OCI-LY1 (cell line): ENCODE data around the gene GEMIN4.
"Not testable (repeated sequence)": the region's sequence is repeated elsewhere in the genome, so short reads cannot be mapped to it uniquely, and the experiment has no call there.

Experiments used
- H2AFZ ChIP-seq: fragments of 200-600 bp; sonication (generic), shearing (Covaris generic); 2 replicates; pipeline ENCODE4 v1.6.0; 2014; ENCODE audit warnings: antibody characterized with exemption, mild to moderate bottlenecking, low read length
- H3F3A ChIP-seq: fragments of 200-600 bp; sonication (generic), shearing (Covaris generic); 2 replicates; pipeline ENCODE4 v1.6.0; 2014; ENCODE audit warnings: mild to moderate bottlenecking, antibody characterized with exemption, low read length, moderate library complexity; ENCODE audit not compliant: insufficient read depth
- H3K27ac ChIP-seq: fragments of 200-600 bp; sonication (generic); 2 replicates; pipeline ENCODE4 v1.5.1; 2014; ENCODE audit warnings: low read length, mixed run types, mild to moderate bottlenecking, low read depth; ENCODE audit not compliant: poor library complexity, severe bottlenecking
- H3K27me3 ChIP-seq: fragments of 200-600 bp; sonication (generic); 2 replicates; pipeline ENCODE4 v1.6.0; 2014; ENCODE audit warnings: antibody characterized with exemption, mild to moderate bottlenecking, low read length, moderate library complexity; ENCODE audit not compliant: insufficient read depth
- H3K36me3 ChIP-seq: fragments of 200-600 bp; sonication (generic); 2 replicates; pipeline ENCODE4 v1.6.1; 2014; ENCODE audit warnings: mild to moderate bottlenecking, antibody characterized with exemption, low read length, moderate library complexity, mixed read lengths; ENCODE audit not compliant: insufficient read depth
- H3K4me1 ChIP-seq: fragments of 200-600 bp; sonication (generic); 2 replicates; pipeline ENCODE4 v1.5.1; 2014; ENCODE audit warnings: mild to moderate bottlenecking, low read length, moderate library complexity; ENCODE audit not compliant: insufficient read depth, severe bottlenecking
- H3K4me2 ChIP-seq: fragments of 200-600 bp; sonication (generic), shearing (Covaris generic); 2 replicates; pipeline ENCODE4 v1.6.1; 2014; ENCODE audit warnings: low read length
- H3K4me3 ChIP-seq: fragments of 200-600 bp; sonication (generic); 2 replicates; pipeline ENCODE4 v1.5.1; 2014; ENCODE audit warnings: low read length, low read depth, mild to moderate bottlenecking, mixed read lengths; ENCODE audit not compliant: poor library complexity, severe bottlenecking
- H3K79me2 ChIP-seq: fragments of 200-600 bp; shearing (Covaris generic); 2 replicates; pipeline ENCODE4 v1.6.1; 2016; ENCODE audit warnings: mixed run types, low read length, mixed read lengths; ENCODE audit not compliant: insufficient read depth
- H3K9ac ChIP-seq: fragments of 200-600 bp; sonication (generic), shearing (Covaris generic); 2 replicates; pipeline ENCODE4 v1.6.1; 2014; ENCODE audit warnings: mild to moderate bottlenecking, low read length, mixed read lengths
- H3K9me2 ChIP-seq: fragments of 200-600 bp; sonication (generic), shearing (Covaris generic); 2 replicates; pipeline ENCODE4 v1.6.1; 2014; ENCODE audit warnings: low read depth, mild to moderate bottlenecking, low read length, mixed read lengths
- H3K9me3 ChIP-seq: fragments of 200-600 bp; shearing (Covaris generic); 2 replicates; pipeline ENCODE4 v1.6.1; 2014; ENCODE audit warnings: low read length, mixed read lengths
- H4K20me1 ChIP-seq: fragments of 200-600 bp; sonication (generic), shearing (Covaris generic); 2 replicates; pipeline ENCODE4 v1.6.0; 2016; ENCODE audit warnings: mild to moderate bottlenecking, low read length; ENCODE audit not compliant: insufficient read depth
- EZH2 ChIP-seq: fragments of 200-600 bp; sonication (generic), shearing (Covaris generic); IDR thresholded peaks from 2 replicates; pipeline ENCODE4 v1.8.0; 2017; ENCODE audit warnings: borderline replicate concordance, mixed run types, mild to moderate bottlenecking, antibody characterized with exemption, low read length, moderate library complexity, mixed read lengths
- TF ChIP-seq, protein P1 (sequence below): fragments of 200-600 bp; sonication (generic), shearing (Covaris generic); IDR thresholded peaks from 2 replicates; pipeline ENCODE4 v1.5.1; 2017; ENCODE audit warnings: mild to moderate bottlenecking, antibody characterized with exemption, low read length, moderate library complexity, mixed read lengths

The GEMIN4 gene

DNA sequence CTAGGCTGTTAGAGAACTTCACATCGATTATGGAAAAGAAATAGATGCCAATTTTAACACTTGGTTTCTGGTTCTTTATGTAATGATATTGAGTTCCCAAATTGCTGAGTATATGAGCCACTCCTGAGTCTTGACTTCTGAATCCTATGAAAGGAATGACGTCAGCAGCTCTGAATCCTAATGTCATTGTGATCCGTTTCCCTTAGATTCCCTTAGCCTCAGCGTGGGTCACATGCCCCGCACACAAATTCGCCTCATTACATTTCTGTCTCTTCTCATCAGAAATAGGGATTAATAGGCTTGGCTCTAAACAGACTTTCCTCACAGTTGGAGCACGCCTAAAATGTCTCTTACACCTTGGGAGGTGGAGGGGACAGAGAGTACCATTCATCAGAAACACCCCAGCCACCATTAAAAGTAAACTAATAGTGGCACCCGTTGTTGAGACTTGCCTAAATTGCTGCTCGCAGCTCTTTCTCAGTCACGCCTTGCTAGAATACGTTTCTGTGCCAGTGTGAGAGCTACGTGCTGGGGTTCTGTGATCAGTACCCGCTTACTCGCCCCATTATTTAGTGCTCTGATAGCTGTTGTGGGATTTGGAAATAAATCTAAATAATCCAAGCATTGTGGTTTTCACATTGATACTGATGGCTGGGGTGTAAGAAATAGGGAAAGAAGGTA, 37.2 kb upstream of the GEMIN4 start:
- H3K9me3 ChIP-seq: no peaks in the 10 kb centered on the region
- H2AFZ ChIP-seq: no peak overlapping the region
- H3K27ac ChIP-seq: no peak overlapping the region
- H3K4me1 ChIP-seq: peaks cover 16% of the 10 kb centered on the region
- peaks cover 77% of the 10 kb centered on the region for H3K36me3 ChIP-seq
- no peak overlapping the region for H3K9ac ChIP-seq
- H3K27me3 ChIP-seq: no peaks in the 10 kb centered on the region
- no peak overlapping the region for H3K4me3 ChIP-seq
- no peaks in the 10 kb centered on the region for H3F3A ChIP-seq
- no peaks in the 10 kb centered on the region for H4K20me1 ChIP-seq
- no peaks in the 10 kb centered on the region for H3K9me2 ChIP-seq
- no peak overlapping the region for H3K4me2 ChIP-seq
- no peak for TF ChIP-seq EZH2
- TF ChIP-seq, protein P1, sequence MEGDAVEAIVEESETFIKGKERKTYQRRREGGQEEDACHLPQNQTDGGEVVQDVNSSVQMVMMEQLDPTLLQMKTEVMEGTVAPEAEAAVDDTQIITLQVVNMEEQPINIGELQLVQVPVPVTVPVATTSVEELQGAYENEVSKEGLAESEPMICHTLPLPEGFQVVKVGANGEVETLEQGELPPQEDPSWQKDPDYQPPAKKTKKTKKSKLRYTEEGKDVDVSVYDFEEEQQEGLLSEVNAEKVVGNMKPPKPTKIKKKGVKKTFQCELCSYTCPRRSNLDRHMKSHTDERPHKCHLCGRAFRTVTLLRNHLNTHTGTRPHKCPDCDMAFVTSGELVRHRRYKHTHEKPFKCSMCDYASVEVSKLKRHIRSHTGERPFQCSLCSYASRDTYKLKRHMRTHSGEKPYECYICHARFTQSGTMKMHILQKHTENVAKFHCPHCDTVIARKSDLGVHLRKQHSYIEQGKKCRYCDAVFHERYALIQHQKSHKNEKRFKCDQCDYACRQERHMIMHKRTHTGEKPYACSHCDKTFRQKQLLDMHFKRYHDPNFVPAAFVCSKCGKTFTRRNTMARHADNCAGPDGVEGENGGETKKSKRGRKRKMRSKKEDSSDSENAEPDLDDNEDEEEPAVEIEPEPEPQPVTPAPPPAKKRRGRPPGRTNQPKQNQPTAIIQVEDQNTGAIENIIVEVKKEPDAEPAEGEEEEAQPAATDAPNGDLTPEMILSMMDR: no peak
- peaks cover 11% of the 10 kb centered on the region for H3K79me2 ChIP-seq

DNA sequence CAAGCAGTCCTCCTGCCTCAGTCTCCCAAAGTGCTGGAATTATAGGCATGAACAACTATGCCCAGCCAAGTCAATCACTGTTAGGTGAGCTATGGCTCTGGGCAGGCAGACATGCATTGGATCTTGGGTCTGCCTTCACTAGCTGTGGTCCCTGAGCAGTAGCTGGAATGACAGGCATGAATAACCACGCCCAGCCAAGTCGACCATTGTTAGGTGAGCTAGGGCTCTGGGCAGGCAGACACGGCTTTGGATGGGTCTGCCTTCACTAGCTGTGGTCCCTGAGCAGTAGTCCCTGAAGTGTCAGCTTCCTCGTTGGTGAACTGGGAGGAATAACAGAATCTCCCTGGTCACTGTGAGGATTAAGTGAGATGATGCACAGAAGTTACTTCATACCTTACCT, 36.5 kb upstream of the GEMIN4 start:
- H3K9me2 ChIP-seq: no peaks in the 10 kb centered on the region
- no peak overlapping the region for H3K27ac ChIP-seq
- H4K20me1 ChIP-seq: no peaks in the 10 kb centered on the region
- H3K79me2 ChIP-seq: peaks cover 18% of the 10 kb centered on the region
- no peaks in the 10 kb centered on the region for H3K27me3 ChIP-seq
- no peak overlapping the region for H2AFZ ChIP-seq
- TF ChIP-seq, protein P1: no peak
- no peaks in the 10 kb centered on the region for H3K9me3 ChIP-seq
- H3K4me2 ChIP-seq: no peak overlapping the region
- H3K4me3 ChIP-seq: no peak overlapping the region
- peaks cover 19% of the 10 kb centered on the region for H3K4me1 ChIP-seq
- no peaks in the 10 kb centered on the region for H3F3A ChIP-seq
- no peak overlapping the region for H3K9ac ChIP-seq
- H3K36me3 ChIP-seq: peaks cover 84% of the 10 kb centered on the region

DNA sequence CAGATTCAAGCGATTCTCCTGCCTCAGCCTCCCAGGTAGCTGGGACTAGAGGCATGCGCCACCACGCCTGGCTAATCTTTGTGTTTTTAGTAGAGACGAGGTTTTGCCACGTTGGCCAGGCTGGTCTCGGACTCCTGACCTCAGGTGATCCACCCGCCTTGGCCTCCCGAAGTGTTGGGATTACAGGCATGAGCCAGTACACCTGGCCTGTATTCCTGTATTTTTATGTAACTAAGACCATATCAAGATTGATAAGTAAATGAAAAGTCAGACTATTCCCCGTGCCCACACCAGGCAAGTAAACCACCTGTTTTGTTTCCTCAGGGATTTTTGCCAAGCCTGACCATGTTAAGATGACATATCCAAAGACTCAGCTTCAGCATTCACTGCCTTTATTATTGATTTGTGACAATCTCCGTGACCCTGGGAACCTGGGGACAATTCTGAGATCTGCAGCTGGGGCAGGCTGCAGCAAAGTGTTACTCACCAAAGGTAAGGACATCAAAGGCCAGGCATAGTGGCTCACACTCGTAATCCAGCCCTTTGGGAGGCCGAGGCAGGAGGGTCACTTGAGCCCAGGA, 35.7 kb upstream of the GEMIN4 start:
- no peak overlapping the region for H3K9ac ChIP-seq
- H3K79me2 ChIP-seq: peaks cover 26% of the 10 kb centered on the region
- no peak overlapping the region for H3K27ac ChIP-seq
- TF ChIP-seq, protein P1: no peak
- TF ChIP-seq EZH2: no peak
- no peak overlapping the region for H2AFZ ChIP-seq
- H3K4me3 ChIP-seq: no peak overlapping the region
- H3K27me3 ChIP-seq: no peaks in the 10 kb centered on the region
- H3K4me1 ChIP-seq: peaks cover 24% of the 10 kb centered on the region
- no peaks in the 10 kb centered on the region for H4K20me1 ChIP-seq
- H3K4me2 ChIP-seq: no peak overlapping the region
- peaks cover 85% of the 10 kb centered on the region for H3K36me3 ChIP-seq
- no peaks in the 10 kb centered on the region for H3K9me3 ChIP-seq
- no peaks in the 10 kb centered on the region for H3K9me2 ChIP-seq
- H3F3A ChIP-seq: no peaks in the 10 kb centered on the region

DNA sequence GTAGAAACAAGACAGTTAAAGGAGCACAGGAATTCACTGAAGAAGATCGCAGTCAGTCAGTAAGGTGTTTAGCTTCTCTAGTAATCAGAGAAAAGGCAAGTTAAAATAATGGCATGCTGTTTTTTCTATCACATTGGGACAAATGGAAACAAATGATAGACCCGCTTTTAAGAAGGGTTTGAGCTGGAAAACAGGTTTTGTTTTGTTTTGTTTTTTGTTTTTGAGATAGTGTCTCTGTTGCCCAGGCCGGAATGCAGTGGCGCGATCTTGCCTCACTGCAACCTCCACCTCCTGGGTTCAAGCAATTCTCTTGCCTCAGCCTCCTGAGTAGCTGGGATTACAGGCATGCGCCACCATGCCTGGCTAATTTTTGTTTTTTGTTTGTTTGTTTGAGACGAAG, 33.8 kb upstream of the GEMIN4 start:
- H3F3A ChIP-seq, H3K27me3 ChIP-seq, H2AFZ ChIP-seq, H4K20me1 ChIP-seq, H3K4me2 ChIP-seq, H3K9ac ChIP-seq, H3K4me3 ChIP-seq, H3K9me2 ChIP-seq, H3K9me3 ChIP-seq, H3K27ac ChIP-seq: not testable (repeated sequence)
- Histone ChIP-seq H3K79me2 (peaks cover 38% of the 10 kb centered on the region), H3K36me3 (peaks cover 67% of the 10 kb centered on the region), H3K4me1 (peaks cover 30% of the 10 kb centered on the region)
